OCI-LY1 (cell line): ENCODE results near the gene MYH1.

ENCODE experiments used
- H2AFZ ChIP-seq: fragments of 200-600 bp; sonication (generic), shearing (Covaris generic); 2 replicates; pipeline ENCODE4 v1.6.0; 2014; ENCODE audit warnings: antibody characterized with exemption, mild to moderate bottlenecking, low read length
- H3F3A ChIP-seq: fragments of 200-600 bp; sonication (generic), shearing (Covaris generic); 2 replicates; pipeline ENCODE4 v1.6.0; 2014; ENCODE audit warnings: mild to moderate bottlenecking, antibody characterized with exemption, low read length, moderate library complexity; ENCODE audit not compliant: insufficient read depth
- H3K27ac ChIP-seq: fragments of 200-600 bp; sonication (generic); 2 replicates; pipeline ENCODE4 v1.5.1; 2014; ENCODE audit warnings: low read length, mixed run types, mild to moderate bottlenecking, low read depth; ENCODE audit not compliant: poor library complexity, severe bottlenecking
- H3K27me3 ChIP-seq: fragments of 200-600 bp; sonication (generic); 2 replicates; pipeline ENCODE4 v1.6.0; 2014; ENCODE audit warnings: antibody characterized with exemption, mild to moderate bottlenecking, low read length, moderate library complexity; ENCODE audit not compliant: insufficient read depth
- H3K36me3 ChIP-seq: fragments of 200-600 bp; sonication (generic); 2 replicates; pipeline ENCODE4 v1.6.1; 2014; ENCODE audit warnings: mild to moderate bottlenecking, antibody characterized with exemption, low read length, moderate library complexity, mixed read lengths; ENCODE audit not compliant: insufficient read depth
- H3K4me1 ChIP-seq: fragments of 200-600 bp; sonication (generic); 2 replicates; pipeline ENCODE4 v1.5.1; 2014; ENCODE audit warnings: mild to moderate bottlenecking, low read length, moderate library complexity; ENCODE audit not compliant: insufficient read depth, severe bottlenecking
- H3K4me2 ChIP-seq: fragments of 200-600 bp; sonication (generic), shearing (Covaris generic); 2 replicates; pipeline ENCODE4 v1.6.1; 2014; ENCODE audit warnings: low read length
- H3K4me3 ChIP-seq: fragments of 200-600 bp; sonication (generic); 2 replicates; pipeline ENCODE4 v1.5.1; 2014; ENCODE audit warnings: low read length, low read depth, mild to moderate bottlenecking, mixed read lengths; ENCODE audit not compliant: poor library complexity, severe bottlenecking
- H3K79me2 ChIP-seq: fragments of 200-600 bp; shearing (Covaris generic); 2 replicates; pipeline ENCODE4 v1.6.1; 2016; ENCODE audit warnings: mixed run types, low read length, mixed read lengths; ENCODE audit not compliant: insufficient read depth
- H3K9ac ChIP-seq: fragments of 200-600 bp; sonication (generic), shearing (Covaris generic); 2 replicates; pipeline ENCODE4 v1.6.1; 2014; ENCODE audit warnings: mild to moderate bottlenecking, low read length, mixed read lengths
- H3K9me2 ChIP-seq: fragments of 200-600 bp; sonication (generic), shearing (Covaris generic); 2 replicates; pipeline ENCODE4 v1.6.1; 2014; ENCODE audit warnings: low read depth, mild to moderate bottlenecking, low read length, mixed read lengths
- H3K9me3 ChIP-seq: fragments of 200-600 bp; shearing (Covaris generic); 2 replicates; pipeline ENCODE4 v1.6.1; 2014; ENCODE audit warnings: low read length, mixed read lengths
- H4K20me1 ChIP-seq: fragments of 200-600 bp; sonication (generic), shearing (Covaris generic); 2 replicates; pipeline ENCODE4 v1.6.0; 2016; ENCODE audit warnings: mild to moderate bottlenecking, low read length; ENCODE audit not compliant: insufficient read depth
- EZH2 ChIP-seq: fragments of 200-600 bp; sonication (generic), shearing (Covaris generic); IDR thresholded peaks from 2 replicates; pipeline ENCODE4 v1.8.0; 2017; ENCODE audit warnings: borderline replicate concordance, mixed run types, mild to moderate bottlenecking, antibody characterized with exemption, low read length, moderate library complexity, mixed read lengths
- TF ChIP-seq, protein P1 (sequence below): fragments of 200-600 bp; sonication (generic), shearing (Covaris generic); IDR thresholded peaks from 2 replicates; pipeline ENCODE4 v1.5.1; 2017; ENCODE audit warnings: mild to moderate bottlenecking, antibody characterized with exemption, low read length, moderate library complexity, mixed read lengths

Gene MYH1

DNA sequence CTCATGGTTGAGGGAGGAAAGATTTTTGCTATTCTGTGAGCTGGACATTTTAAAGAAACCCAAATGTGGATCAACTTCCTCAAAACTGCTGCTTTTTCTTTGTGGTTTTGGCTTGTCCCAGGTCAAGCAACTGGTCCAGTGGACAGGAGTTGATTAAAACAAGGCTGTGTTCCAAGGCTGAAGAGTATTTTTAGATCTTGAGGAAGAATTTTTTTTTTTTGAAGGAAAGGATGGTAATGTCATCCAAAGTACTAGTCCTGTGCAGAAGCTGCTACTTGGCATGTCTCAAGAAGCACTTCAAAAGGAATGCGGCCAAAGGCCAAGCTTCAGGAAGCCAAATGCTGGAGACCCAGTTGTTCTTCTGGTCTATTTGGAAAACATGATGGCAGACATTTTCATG is 39.1 kb upstream of the MYH1 start:
- Histone ChIP-seq H3K9ac (no peak overlapping the region), H3F3A (no peaks in the 10 kb centered on the region), H3K27me3 (no peaks in the 10 kb centered on the region), H4K20me1 (no peaks in the 10 kb centered on the region), H3K36me3 (no peaks in the 10 kb centered on the region), H3K4me1 (no peaks in the 10 kb centered on the region), H3K27ac (no peak overlapping the region), H3K4me2 (no peak overlapping the region), H3K9me3 (no peaks in the 10 kb centered on the region), H3K79me2 (no peaks in the 10 kb centered on the region), H3K9me2 (no peaks in the 10 kb centered on the region), H2AFZ (no peak overlapping the region), H3K4me3 (no peak overlapping the region)
- TF ChIP-seq EZH2: no peak
- TF ChIP-seq, protein P1, sequence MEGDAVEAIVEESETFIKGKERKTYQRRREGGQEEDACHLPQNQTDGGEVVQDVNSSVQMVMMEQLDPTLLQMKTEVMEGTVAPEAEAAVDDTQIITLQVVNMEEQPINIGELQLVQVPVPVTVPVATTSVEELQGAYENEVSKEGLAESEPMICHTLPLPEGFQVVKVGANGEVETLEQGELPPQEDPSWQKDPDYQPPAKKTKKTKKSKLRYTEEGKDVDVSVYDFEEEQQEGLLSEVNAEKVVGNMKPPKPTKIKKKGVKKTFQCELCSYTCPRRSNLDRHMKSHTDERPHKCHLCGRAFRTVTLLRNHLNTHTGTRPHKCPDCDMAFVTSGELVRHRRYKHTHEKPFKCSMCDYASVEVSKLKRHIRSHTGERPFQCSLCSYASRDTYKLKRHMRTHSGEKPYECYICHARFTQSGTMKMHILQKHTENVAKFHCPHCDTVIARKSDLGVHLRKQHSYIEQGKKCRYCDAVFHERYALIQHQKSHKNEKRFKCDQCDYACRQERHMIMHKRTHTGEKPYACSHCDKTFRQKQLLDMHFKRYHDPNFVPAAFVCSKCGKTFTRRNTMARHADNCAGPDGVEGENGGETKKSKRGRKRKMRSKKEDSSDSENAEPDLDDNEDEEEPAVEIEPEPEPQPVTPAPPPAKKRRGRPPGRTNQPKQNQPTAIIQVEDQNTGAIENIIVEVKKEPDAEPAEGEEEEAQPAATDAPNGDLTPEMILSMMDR: no peak

DNA sequence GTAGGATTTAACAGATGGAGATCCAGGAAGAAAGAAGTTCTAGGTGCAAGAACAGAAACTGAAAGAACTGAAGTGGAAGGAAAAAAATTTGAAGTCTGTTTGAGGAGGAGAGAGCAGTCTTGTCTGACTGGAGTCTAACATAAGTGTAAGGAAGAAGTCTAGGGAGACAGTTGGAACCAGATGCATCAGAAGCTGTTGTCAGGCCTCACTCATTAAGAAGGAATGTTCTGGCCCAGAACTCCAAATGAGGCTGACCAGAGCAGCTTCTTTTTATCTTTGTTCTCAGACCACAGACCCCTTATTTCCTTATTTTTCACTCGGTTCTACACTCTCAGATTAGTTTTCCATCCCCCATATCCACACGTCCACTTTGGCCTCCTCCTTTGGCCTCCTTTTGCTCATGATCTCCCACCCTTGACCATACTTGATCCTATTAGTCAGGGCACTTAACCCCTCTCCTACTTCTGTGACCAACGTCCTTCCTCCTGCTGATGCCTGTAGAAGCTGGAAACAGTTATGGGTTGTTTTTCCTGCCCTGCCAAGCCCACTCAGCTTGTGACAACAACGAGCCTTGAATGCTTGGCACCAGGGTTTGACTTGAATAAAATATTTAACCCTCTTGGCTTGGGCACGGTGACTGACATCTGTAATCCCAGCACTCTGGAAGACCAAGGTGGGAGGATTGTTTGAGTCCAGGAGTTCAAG is 38.1 kb upstream of the MYH1 start:
- no peak for TF ChIP-seq EZH2
- no peak overlapping the region for H2AFZ ChIP-seq

DNA sequence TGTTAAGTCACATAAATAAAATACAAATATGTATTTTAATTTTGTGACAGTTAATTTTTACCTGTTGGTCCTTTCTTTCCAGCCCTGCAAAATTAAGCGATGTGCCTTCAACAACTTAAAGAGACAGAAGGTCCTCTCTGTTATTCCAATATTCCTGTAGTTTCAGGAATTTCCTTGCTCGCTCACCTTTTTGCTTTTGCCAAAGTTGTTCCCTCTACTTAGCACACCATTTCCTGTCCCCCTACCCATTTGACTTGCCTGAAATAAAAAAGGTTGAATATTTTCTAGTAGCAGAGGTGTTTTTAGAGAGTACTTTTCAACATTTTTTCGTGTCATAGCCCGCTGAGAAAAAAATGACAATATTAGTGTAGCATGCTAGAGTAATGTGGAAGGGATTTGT is 31.7 kb upstream of the MYH1 start:
- Histone ChIP-seq H3F3A (no peaks in the 10 kb centered on the region), H3K9me3 (no peaks in the 10 kb centered on the region), H3K27me3 (no peaks in the 10 kb centered on the region), H3K9ac (no peak overlapping the region), H3K27ac (no peak overlapping the region), H2AFZ (no peak overlapping the region), H3K36me3 (no peaks in the 10 kb centered on the region), H3K79me2 (no peaks in the 10 kb centered on the region), H3K9me2 (no peaks in the 10 kb centered on the region), H3K4me1 (no peaks in the 10 kb centered on the region), H3K4me2 (no peak overlapping the region), H4K20me1 (no peaks in the 10 kb centered on the region), H3K4me3 (no peak overlapping the region)
- TF ChIP-seq, protein P1: no peak
- TF ChIP-seq EZH2: no peak

More for the DNA sequence above, 38.1 kb upstream of the MYH1 start:
- H3K9ac ChIP-seq: no peak overlapping the region
- H3F3A ChIP-seq: no peaks in the 10 kb centered on the region
- no peak overlapping the region for H3K27ac ChIP-seq
- no peaks in the 10 kb centered on the region for H3K79me2 ChIP-seq
- no peak overlapping the region for H3K4me2 ChIP-seq
- H3K9me3 ChIP-seq: no peaks in the 10 kb centered on the region
- no peaks in the 10 kb centered on the region for H4K20me1 ChIP-seq
- H3K4me1 ChIP-seq: no peaks in the 10 kb centered on the region
- H3K36me3 ChIP-seq: no peaks in the 10 kb centered on the region
- no peaks in the 10 kb centered on the region for H3K9me2 ChIP-seq
- H3K27me3 ChIP-seq: no peaks in the 10 kb centered on the region
- H3K4me3 ChIP-seq: no peak overlapping the region
